Calu3 (cell line): ENCODE measurements around the gene NDRG3. TPM values are rescaled to one million over a fixed set of nuclear protein-coding genes. Genes with fewer than 3 reads are reported as not detected.
A peak's percentile ranks its signal among the peaks of the same experiment; 100 is the strongest.
"Not testable (repeated sequence)": the region's sequence is repeated elsewhere in the genome, so short reads cannot be mapped to it uniquely, and the experiment has no call there.

ENCODE experiments used
- BruUV-seq: library from RNA; stranded (reverse); fragments of 400-500 nt; replicated peaks from 2 replicates; lab custom pipeline; 2021; lab: Mats Ljungman, UMichigan
- CTCF ChIA-PET: fragments of 300-600 bp; sonication (Branson Sonifier 250); formaldehyde crosslinking; loops from one replicate; lab custom pipeline; 2022; ENCODE audit warnings: antibody characterized with exemption; lab: Charles Lee
- DNase-seq: peaks from one replicate; pipeline ENCODE4 v3.0.0; 2022
- H3K27ac Mint-ChIP-seq: one replicate; pipeline ENCODE4 v1.8.0; 2022; ENCODE audit warnings: mixed read lengths; ENCODE audit not compliant: unreplicated experiment
- H3K27me3 Mint-ChIP-seq: one replicate; pipeline ENCODE4 v1.8.0; 2022; ENCODE audit warnings: mixed read lengths; ENCODE audit not compliant: unreplicated experiment
- H3K36me3 Mint-ChIP-seq: one replicate; pipeline ENCODE4 v1.8.0; 2022; ENCODE audit warnings: mild to moderate bottlenecking, moderate library complexity, mixed read lengths; ENCODE audit not compliant: insufficient read depth, unreplicated experiment
- H3K4me1 Mint-ChIP-seq: one replicate; pipeline ENCODE4 v1.8.0; 2022; ENCODE audit warnings: mild to moderate bottlenecking, low read depth, mixed read lengths; ENCODE audit not compliant: unreplicated experiment
- H3K4me3 Mint-ChIP-seq: one replicate; pipeline ENCODE4 v1.8.0; 2022; ENCODE audit warnings: mild to moderate bottlenecking, low read depth, moderate library complexity, mixed read lengths; ENCODE audit not compliant: unreplicated experiment
- H3K9me3 Mint-ChIP-seq: one replicate; pipeline ENCODE4 v1.8.0; 2022; ENCODE audit warnings: low read depth, mixed read lengths; ENCODE audit not compliant: unreplicated experiment
- CTCF ChIP-seq: fragments of 200-600 bp; IDR thresholded peaks from one replicate; pipeline ENCODE4 v1.8.0; 2022; ENCODE audit warnings: antibody characterized with exemption; ENCODE audit not compliant: unreplicated experiment
- intact Hi-C: fragments of 100-400 bp; cut with micrococcal nuclease; formaldehyde crosslinking; loops from one replicate; pipeline ENCODE4 v1.10.0; 2022; ENCODE audit not compliant: unreplicated experiment
- total RNA-seq: library from RNA; stranded (reverse); gene quantifications from 2 replicates; pipeline ENCODE4 v1.2.3, GENCODE V29; 2022

NDRG3 gene
- total RNA-seq, 1 experiment from 2014 or later: 18.0 TPM

- intact Hi-C loops: no loop called here
- no peak overlapping the region for H3K4me3 Mint-ChIP-seq
- no peak for DNase-seq
- H3K27ac Mint-ChIP-seq: no peak overlapping the region
- no peaks in the 10 kb centered on the region for H3K9me3 Mint-ChIP-seq
- BruUV-seq: no TSS peak
- no peak for TF ChIP-seq CTCF
- H3K27me3 Mint-ChIP-seq: no peaks in the 10 kb centered on the region
- CTCF ChIA-PET: interaction anchor here (0.5 kb wide), 1 partner anchor 53 kb away, joined by 7 read pairs; no protein-coding TSS in a partner anchor
- no peaks in the 10 kb centered on the region for H3K4me1 Mint-ChIP-seq
- no peaks in the 10 kb centered on the region for H3K36me3 Mint-ChIP-seq
Measured at GRCh38 chr20:36709126-36709525, 36.8 kb downstream of the NDRG3 start.

GRCh38 chr20:36703530-36703929, 42.4 kb downstream of the NDRG3 start:
- DNase-seq: no peak
- Mint-ChIP-seq H3K27me3 (no peaks in the 10 kb centered on the region), H3K4me1 (no peaks in the 10 kb centered on the region), H3K4me3 (no peak overlapping the region), H3K9me3 (no peaks in the 10 kb centered on the region), H3K27ac (no peak overlapping the region), H3K36me3 (no peaks in the 10 kb centered on the region)
- no peak for TF ChIP-seq CTCF
- intact Hi-C loops: no loop called here
- no TSS peak for BruUV-seq
- CTCF ChIA-PET: interaction anchor here (1.3 kb wide), 1 partner anchor 9 kb away, joined by 3 read pairs; no protein-coding TSS in a partner anchor

- Mint-ChIP-seq H3K36me3 (no peaks in the 10 kb centered on the region), H3K27me3 (no peaks in the 10 kb centered on the region), H3K4me3 (no peak overlapping the region), H3K27ac (no peak overlapping the region), H3K4me1 (peaks cover 7% of the 10 kb centered on the region), H3K9me3 (no peaks in the 10 kb centered on the region)
- TF ChIP-seq CTCF: no peak
- intact Hi-C loops: no loop called here
- no peak for DNase-seq
- CTCF ChIA-PET: no interaction called here
- BruUV-seq: no TSS peak
Measured at GRCh38 chr20:36700438-36700837, 45.5 kb downstream of the NDRG3 start.

GRCh38 chr20:36695467-36695866, 50.4 kb downstream of the NDRG3 start:
- H3K27me3 Mint-ChIP-seq, BruUV-seq, CTCF ChIA-PET, H3K36me3 Mint-ChIP-seq, H3K27ac Mint-ChIP-seq, intact Hi-C loops, H3K4me3 Mint-ChIP-seq, H3K9me3 Mint-ChIP-seq: not testable (repeated sequence)
- H3K4me1 Mint-ChIP-seq: peaks cover 12% of the 10 kb centered on the region
- DNase-seq: peak; percentile 27

GRCh38 chr20:36688630-36689029, 57.3 kb downstream of the NDRG3 start:
- Mint-ChIP-seq H3K4me1 (no peaks in the 10 kb centered on the region), H3K27ac (no peak overlapping the region), H3K36me3 (no peaks in the 10 kb centered on the region), H3K9me3 (no peaks in the 10 kb centered on the region), H3K4me3 (no peak overlapping the region), H3K27me3 (no peaks in the 10 kb centered on the region)
- no peak for TF ChIP-seq CTCF
- CTCF ChIA-PET: no interaction called here
- DNase-seq: no peak
- intact Hi-C loops: no loop called here
- no TSS peak for BruUV-seq
